ENCODE measurements around the gene NAA40. TPM values are rescaled to one million over a fixed set of nuclear protein-coding genes. Genes with fewer than 3 reads are reported as not detected.

NAA40 gene
- polyA plus RNA-seq, 1 donor from 2014 or later = 66.7 TPM

DNA sequence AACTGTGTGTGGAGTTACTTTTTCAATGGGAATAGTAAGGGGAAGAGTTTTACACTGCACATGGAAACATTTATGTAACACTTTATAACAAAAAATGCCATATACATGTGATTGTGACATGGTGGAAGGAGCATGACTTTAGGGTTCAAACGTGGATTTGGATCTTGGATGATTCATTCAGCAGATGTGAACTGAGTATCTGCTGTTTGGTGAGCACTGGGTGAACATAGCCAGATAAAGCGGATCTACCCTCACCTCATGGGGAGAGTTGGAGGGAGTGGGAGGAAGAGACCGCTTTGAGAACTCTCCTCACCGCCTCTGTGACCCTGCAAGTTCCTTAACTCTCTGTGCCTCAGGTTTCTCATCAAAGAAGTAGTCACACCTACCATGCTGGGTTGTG is 3.1 kb downstream of the NAA40 start:
- peaks cover 44% of the 10 kb centered on the region for H3K79me2 ChIP-seq (replicated peaks; ENCODE audit: insufficient read depth, low read length)
- H2AFZ ChIP-seq (ENCODE audit: low read depth, low read length) = no peak overlapping the region
- no peak overlapping the region for H3K27ac ChIP-seq (ENCODE audit: low read length)

DNA sequence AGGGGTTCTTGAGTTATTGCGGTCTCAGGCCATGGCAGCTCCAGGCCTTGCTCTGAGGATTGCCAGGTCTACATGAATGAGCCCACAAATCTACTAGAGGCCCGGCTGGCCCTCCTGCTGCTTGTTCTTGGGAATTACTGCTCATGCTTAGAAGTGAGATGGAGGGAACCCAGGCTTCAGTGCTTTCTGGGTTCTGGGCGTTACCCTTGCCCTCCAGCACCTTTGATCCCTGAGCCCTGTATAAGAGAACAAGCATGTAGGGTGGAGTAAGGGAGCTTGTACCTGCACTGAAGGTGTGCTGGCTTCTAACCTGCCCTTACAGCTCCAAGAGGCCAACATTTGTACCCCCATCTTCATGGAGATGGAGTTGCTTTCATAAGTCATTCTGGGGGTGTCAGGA is 4.0 kb downstream of the NAA40 start:
- TF ChIP-seq, protein P1, sequence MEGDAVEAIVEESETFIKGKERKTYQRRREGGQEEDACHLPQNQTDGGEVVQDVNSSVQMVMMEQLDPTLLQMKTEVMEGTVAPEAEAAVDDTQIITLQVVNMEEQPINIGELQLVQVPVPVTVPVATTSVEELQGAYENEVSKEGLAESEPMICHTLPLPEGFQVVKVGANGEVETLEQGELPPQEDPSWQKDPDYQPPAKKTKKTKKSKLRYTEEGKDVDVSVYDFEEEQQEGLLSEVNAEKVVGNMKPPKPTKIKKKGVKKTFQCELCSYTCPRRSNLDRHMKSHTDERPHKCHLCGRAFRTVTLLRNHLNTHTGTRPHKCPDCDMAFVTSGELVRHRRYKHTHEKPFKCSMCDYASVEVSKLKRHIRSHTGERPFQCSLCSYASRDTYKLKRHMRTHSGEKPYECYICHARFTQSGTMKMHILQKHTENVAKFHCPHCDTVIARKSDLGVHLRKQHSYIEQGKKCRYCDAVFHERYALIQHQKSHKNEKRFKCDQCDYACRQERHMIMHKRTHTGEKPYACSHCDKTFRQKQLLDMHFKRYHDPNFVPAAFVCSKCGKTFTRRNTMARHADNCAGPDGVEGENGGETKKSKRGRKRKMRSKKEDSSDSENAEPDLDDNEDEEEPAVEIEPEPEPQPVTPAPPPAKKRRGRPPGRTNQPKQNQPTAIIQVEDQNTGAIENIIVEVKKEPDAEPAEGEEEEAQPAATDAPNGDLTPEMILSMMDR (IDR thresholded peaks at IDR 0.05; ENCODE audit: poor library complexity, severe bottlenecking) = no peak
- TF ChIP-seq TAF1 (IDR thresholded peaks at IDR 0.05; ENCODE audit: low read depth) = no peak
- no peak for TF ChIP-seq RAD21 (conservative IDR thresholded peaks at IDR 0.05)
- TF ChIP-seq SMC3 (conservative IDR thresholded peaks at IDR 0.05; ENCODE audit: poor library complexity) = no peak
- no peak for TF ChIP-seq EP300 (conservative IDR thresholded peaks at IDR 0.05; ENCODE audit: poor library complexity, severe bottlenecking)
- no peak for TF ChIP-seq POLR2AphosphoS5 (IDR thresholded peaks at IDR 0.05)
- no peak for TF ChIP-seq EZH2 (IDR thresholded peaks at IDR 0.05; ENCODE audit: borderline replicate concordance, insufficient read depth, low read length, poor library complexity, severe bottlenecking)
- TF ChIP-seq, protein P2, sequence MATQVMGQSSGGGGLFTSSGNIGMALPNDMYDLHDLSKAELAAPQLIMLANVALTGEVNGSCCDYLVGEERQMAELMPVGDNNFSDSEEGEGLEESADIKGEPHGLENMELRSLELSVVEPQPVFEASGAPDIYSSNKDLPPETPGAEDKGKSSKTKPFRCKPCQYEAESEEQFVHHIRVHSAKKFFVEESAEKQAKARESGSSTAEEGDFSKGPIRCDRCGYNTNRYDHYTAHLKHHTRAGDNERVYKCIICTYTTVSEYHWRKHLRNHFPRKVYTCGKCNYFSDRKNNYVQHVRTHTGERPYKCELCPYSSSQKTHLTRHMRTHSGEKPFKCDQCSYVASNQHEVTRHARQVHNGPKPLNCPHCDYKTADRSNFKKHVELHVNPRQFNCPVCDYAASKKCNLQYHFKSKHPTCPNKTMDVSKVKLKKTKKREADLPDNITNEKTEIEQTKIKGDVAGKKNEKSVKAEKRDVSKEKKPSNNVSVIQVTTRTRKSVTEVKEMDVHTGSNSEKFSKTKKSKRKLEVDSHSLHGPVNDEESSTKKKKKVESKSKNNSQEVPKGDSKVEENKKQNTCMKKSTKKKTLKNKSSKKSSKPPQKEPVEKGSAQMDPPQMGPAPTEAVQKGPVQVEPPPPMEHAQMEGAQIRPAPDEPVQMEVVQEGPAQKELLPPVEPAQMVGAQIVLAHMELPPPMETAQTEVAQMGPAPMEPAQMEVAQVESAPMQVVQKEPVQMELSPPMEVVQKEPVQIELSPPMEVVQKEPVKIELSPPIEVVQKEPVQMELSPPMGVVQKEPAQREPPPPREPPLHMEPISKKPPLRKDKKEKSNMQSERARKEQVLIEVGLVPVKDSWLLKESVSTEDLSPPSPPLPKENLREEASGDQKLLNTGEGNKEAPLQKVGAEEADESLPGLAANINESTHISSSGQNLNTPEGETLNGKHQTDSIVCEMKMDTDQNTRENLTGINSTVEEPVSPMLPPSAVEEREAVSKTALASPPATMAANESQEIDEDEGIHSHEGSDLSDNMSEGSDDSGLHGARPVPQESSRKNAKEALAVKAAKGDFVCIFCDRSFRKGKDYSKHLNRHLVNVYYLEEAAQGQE (IDR thresholded peaks at IDR 0.05; ENCODE audit: borderline replicate concordance) = no peak
- TF ChIP-seq MXI1 (conservative IDR thresholded peaks at IDR 0.05; ENCODE audit: poor library complexity, severe bottlenecking) = no peak
- H3F3A ChIP-seq (ENCODE audit: insufficient read depth, low read length, poor library complexity, severe bottlenecking) = peaks cover 5% of the 10 kb centered on the region
- H4K20me1 ChIP-seq (ENCODE audit: insufficient read depth) = no peaks in the 10 kb centered on the region
- H3K27me3 ChIP-seq (ENCODE audit: insufficient read depth, low read depth, low read length) = no peaks in the 10 kb centered on the region
- no peak overlapping the region for H3K9ac ChIP-seq (ENCODE audit: low read length)
- no peaks in the 10 kb centered on the region for H3K36me3 ChIP-seq (ENCODE audit: insufficient read depth, low read length)
- H3K79me2 ChIP-seq (replicated peaks; ENCODE audit: insufficient read depth, low read length) = peaks cover 44% of the 10 kb centered on the region
- no peaks in the 10 kb centered on the region for H3K9me2 ChIP-seq (ENCODE audit: insufficient read depth, low read length)
- H3K27ac ChIP-seq (ENCODE audit: low read length) = no peak overlapping the region
- no peak overlapping the region for H3K4me2 ChIP-seq (ENCODE audit: low read length)
- no peaks in the 10 kb centered on the region for H3K9me3 ChIP-seq (ENCODE audit: low read length)
- H2AFZ ChIP-seq (ENCODE audit: low read depth, low read length) = no peak overlapping the region
- H3K4me3 ChIP-seq (ENCODE audit: low read length) = no peak overlapping the region

More for the DNA sequence above, 3.1 kb downstream of the NAA40 start:
- TF ChIP-seq, protein P1 (IDR thresholded peaks at IDR 0.05; ENCODE audit: poor library complexity, severe bottlenecking) = no peak
- TF ChIP-seq RAD21 (conservative IDR thresholded peaks at IDR 0.05) (no peak), EZH2 (IDR thresholded peaks at IDR 0.05; ENCODE audit: borderline replicate concordance, insufficient read depth, low read length, poor library complexity, severe bottlenecking) (no peak), TAF1 (IDR thresholded peaks at IDR 0.05; ENCODE audit: low read depth) (no peak), EP300 (conservative IDR thresholded peaks at IDR 0.05; ENCODE audit: poor library complexity, severe bottlenecking) (no peak), MXI1 (conservative IDR thresholded peaks at IDR 0.05; ENCODE audit: poor library complexity, severe bottlenecking) (no peak)
- TF ChIP-seq, protein P2 (IDR thresholded peaks at IDR 0.05; ENCODE audit: borderline replicate concordance) = no peak
- Histone ChIP-seq H3K9me3 (ENCODE audit: low read length) (no peaks in the 10 kb centered on the region), H3K27me3 (ENCODE audit: insufficient read depth, low read depth, low read length) (no peaks in the 10 kb centered on the region), H3K36me3 (ENCODE audit: insufficient read depth, low read length) (no peaks in the 10 kb centered on the region), H3K4me3 (ENCODE audit: low read length) (no peak overlapping the region), H4K20me1 (ENCODE audit: insufficient read depth) (no peaks in the 10 kb centered on the region), H3F3A (ENCODE audit: insufficient read depth, low read length, poor library complexity, severe bottlenecking) (peaks cover 5% of the 10 kb centered on the region), H3K9me2 (ENCODE audit: insufficient read depth, low read length) (no peaks in the 10 kb centered on the region), H3K4me2 (ENCODE audit: low read length) (no peak overlapping the region), H3K9ac (ENCODE audit: low read length) (no peak overlapping the region)
